SW 1271 (cell line): ENCODE measurements around the gene NEU4.
"Not testable (repeated sequence)": the region's sequence is repeated elsewhere in the genome, so short reads cannot be mapped to it uniquely, and the experiment has no call there.

Experiments used
- DNase-seq, 2 experiments: peaks; one replicate each; lab custom pipeline; 2025; lab: John Stamatoyannopoulos, UW

Gene NEU4

DNA sequence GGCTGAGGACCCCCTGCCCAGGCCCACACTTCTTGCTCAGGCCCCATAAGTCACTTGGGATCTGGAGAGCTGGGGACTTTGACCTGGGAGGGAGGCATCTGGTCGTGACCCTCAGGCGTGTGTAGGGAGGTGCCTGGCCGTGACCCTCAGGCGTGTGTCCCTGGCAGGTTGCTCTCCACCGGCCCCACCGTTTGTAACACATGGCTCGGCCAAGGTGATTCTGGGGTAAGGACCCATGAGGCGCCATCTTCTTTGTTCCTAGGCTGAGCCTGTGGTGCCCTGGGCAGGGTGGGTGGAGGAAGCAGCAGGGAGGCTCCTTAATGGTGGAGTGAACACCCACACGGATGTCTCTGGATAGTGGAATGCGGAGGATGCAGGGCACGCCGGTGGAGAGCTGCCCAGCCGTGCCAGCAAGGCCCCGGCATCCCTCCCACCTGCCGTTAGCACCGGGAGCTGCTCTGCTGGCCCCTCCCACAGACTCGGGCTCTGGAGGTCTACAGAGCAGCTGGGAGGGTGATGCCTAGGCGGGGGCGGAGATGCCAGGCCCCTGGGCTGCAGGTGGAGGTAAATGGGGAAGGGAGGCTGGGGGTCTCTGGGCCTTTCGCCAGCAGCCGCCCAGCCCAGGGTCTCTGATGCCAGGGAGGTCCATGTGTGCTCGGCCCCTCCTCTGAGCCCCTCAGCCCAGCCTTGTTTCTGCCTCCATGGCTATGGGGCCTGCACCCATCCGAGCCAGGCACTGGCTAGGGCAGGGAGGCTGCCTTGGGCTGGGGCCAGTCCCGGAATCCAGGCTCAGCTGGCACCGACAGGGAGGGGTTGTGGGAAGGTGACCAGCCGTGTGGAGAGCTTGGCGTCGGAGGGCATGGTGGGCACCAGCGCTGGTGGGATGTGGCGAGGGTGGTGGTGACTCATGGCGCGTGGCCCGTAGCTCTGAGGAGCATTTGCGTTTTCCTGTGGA, 33.5 kb upstream of the NEU4 start:
- no peak for DNase-seq

GRCh38 chr2:241776336-241777169, 32.4 kb upstream of the NEU4 start, which contains the start of gene GAL3ST2:
TSS of gene GAL3ST2 (plus strand) at chr2:241776822. CDS start at chr2:241776956, 134 bp downstream.
- no peak for DNase-seq

GRCh38 chr2:241777170-241777685, 31.8 kb upstream of the NEU4 start:
- no peak for DNase-seq

DNA sequence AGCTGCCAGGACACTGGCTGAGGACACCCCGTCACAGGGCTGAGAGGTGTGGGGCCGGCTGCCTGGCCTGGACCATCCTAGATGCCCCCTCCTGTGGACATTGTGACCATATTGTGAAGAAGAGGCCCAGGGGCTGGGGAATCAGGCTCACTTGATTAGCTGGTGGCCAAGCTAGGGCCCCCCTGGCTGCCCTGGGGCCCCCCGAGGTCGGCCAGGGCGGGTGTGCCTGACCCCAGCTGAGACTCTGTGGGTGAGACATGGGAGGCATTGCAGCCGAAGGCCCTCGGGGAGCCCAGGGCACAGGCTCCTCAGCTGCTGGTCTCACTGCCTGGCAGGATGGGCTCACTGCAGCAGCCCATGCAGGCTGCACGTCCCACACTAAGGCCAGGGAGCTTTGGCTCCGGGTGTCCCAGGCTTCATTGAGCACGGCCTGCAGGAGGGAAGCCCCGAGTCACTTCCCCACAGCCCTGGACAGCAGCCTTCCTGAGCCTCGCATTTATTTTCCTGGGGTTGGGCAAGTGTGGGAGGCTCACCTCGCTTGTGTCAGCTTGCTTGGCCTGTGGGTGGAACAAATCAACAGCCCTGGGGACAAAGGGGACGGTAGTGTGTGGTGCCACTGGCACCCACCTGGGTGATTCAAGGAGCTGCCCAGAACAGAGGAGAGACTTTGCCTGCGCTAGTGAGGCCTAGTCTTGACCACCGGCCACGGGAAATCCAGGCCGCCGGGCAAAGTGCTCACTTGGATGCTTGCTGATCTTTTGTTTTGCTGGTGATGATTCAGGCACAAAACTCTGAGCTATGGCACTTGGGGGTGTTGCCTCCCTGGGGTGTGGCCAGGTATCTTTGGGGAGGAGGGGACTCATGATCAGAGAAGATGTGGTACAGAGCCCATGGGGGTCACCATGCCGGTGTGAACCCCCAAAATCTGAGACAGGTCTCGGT, 31.0 kb upstream of the NEU4 start:
- no peak for DNase-seq

GRCh38 chr2:241780939-241781569, 27.9 kb upstream of the NEU4 start:
- DNase-seq: no peak

DNA sequence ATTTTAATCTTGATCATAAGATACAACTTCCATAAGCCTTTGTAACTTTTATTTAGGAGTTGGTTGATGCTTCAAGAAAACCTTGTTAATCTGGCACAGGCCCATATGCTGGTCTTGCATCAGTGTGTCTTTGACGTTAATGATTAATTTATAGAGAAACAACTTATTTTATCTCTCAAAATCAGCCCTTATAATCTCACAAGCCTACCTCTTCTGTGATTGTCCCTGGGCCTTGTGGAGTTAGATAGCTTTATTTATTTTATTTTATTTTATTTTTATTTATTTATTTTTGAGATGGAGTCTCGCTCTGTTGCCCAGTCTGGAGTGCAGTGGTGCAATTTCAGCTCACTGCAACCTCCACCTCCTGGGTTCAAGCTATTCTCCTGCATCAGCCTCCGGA, 26.9 kb upstream of the NEU4 start:
- not testable (repeated sequence) for DNase-seq

- no peak for DNase-seq
These were observed 20.9 kb upstream of the NEU4 start for GRCh38 chr2:241788135-241788534.

DNA sequence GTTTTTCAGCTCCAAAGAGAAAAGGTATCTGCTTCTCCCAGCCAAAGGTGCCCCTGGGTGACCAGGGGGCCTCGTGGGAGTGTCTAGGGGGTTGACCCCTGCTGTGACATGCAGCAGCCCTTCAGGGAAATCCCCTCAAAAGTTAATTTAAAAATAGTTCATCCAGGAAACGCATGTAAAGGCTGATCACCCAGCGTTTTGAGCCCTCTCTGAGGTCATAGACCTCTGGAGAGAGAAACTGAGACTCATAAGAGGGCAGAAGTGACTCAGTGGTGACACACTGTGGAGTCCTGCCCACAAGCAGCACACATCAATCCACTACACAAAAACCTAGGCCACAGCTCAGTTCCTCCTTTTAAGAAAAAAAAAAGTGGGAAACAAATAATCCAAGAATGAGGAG, 20.4 kb upstream of the NEU4 start:
- no peak for DNase-seq

DNA sequence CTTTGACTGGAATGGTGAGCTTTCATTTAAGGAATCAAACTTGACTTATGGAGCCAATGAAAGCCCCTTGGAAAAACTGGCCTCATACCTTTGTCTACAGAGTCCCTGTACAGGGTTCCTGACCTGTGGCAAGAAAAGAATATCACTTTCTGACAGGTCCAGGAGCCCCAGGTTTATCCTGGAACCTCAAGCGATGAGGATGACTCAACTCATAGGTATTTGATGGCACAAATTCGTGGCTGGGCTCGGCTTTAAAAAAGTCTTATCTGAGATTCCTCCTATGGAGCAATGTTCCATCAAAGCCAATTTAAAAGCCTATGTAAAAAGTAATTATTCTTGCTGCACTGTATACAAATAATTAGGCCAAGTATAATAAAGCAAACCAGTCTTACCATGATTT, 17.6 kb upstream of the NEU4 start:
- not testable (repeated sequence) for DNase-seq

- no peak for DNase-seq
These were observed 15.6 kb upstream of the NEU4 start for GRCh38 chr2:241793385-241793784.

- no peak for DNase-seq
These were observed 14.7 kb upstream of the NEU4 start for GRCh38 chr2:241794250-241794823.

- no peak for DNase-seq
These were observed 13.7 kb upstream of the NEU4 start for GRCh38 chr2:241795021-241795999.

- no peak for DNase-seq
These were observed 12.8 kb upstream of the NEU4 start for GRCh38 chr2:241796209-241796608.

- DNase-seq: no peak
These were observed 12.3 kb upstream of the NEU4 start for GRCh38 chr2:241796610-241797138.

DNA sequence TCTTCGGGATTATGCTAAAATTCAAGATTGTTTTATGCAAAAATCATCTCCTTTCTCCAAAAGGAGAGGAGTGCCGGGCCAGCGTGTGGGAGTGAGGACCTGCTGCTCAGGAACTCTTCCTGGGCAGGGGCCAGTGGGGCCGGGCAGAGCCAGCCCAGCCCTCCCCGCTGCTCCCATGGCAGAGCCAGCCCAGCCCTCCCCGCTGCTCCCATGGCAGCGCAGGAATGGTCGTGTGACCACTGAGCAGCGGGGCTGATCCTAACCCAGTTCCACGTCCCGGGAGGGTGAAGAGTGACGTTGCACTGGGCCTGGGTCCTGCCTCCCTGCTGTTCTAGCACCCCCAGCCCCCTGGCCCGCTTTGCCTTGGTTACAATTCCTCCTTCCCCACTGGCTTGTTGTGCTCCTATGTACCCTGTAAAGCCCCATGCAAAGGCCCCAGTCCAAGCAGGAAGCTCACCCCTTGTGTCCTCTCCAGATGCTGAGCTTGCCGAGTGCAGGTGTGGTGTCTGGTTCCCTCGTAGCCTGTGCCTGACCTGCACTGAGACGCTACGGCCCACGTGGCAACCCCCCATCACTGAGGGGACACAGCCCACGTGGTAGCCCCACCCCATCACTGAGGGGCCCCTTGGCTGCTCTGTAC, 11.4 kb upstream of the NEU4 start:
- DNase-seq: no peak

GRCh38 chr2:241798081-241798630, 10.8 kb upstream of the NEU4 start:
- DNase-seq: no peak

DNA sequence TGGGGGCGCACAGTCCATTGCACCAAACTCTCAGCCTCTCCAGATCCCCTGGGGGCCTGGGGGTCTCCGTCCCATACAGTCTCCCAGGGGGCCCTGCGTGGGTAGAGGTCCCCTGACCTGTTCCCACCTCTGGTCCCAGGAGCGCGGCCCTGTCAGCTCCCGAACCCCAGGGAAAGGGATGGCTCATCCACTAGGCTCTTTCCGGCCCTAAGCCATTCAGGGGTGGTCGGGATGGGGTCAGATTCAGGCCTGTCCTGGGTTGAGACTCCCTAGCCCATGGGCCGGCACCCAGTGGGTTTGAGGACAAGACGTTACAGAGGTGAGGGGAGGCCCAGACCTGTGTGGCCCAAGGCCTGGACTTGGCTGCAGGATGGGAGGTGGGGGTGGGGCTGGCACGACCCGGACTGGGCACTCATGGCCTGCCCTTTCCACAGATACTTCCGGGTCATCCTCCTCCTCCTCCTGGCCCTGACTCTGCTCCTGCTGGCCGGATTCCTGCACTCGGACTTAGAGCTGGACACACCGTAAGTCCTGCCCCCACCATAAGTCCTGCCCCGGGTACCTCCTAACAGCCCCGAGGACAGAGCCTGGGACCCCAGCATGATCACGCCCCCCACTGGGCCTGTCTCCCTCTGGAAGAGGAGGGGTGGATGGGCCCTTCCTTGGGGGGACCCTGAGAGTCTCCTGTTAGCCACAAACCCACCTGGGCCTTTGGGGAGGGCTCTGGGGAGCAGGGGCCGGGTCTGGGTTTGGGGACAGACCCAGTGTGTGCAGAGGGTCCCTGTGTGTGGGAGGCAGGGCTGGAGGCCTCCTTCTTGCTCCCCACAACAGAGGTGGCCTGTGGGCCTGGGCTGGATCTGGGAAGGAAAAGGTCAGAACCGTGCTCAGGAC, 10.1 kb upstream of the NEU4 start:
- DNase-seq: no peak
